ENCODE data around the gene SERPINA1.
A peak's percentile ranks its signal among the peaks of the same experiment; 100 is the strongest.
"Not testable (repeated sequence)": the region's sequence is repeated elsewhere in the genome, so short reads cannot be mapped to it uniquely, and the experiment has no call there.

GRCh38 chr14:94346065-94346786, 42.2 kb downstream of the SERPINA1 start:
- not testable (repeated sequence) for TF ChIP-seq CTCF (IDR thresholded peaks at IDR 0.05 in 2 of 3, conservative IDR thresholded peaks at IDR 0.05 in 1 of 3; ENCODE audit: borderline replicate concordance in 1 of 3, insufficient read depth in 1 of 3, low read depth in 2 of 3, low read length in 2 of 3); REST (IDR thresholded peaks at IDR 0.05; ENCODE audit: low read depth); SIN3A (IDR thresholded peaks at IDR 0.05; ENCODE audit: low read depth); EZH2 (IDR thresholded peaks at IDR 0.05); POLR2A (IDR thresholded peaks at IDR 0.05; ENCODE audit: borderline replicate concordance, extremely low read depth, insufficient read depth, insufficient read length)
- TF ChIP-seq SP1 (IDR thresholded peaks at IDR 0.05; ENCODE audit: low read depth): peak; percentile 16; the same call in 1 of the 2 replicates

Data from HCT116 (cell line).